Omental fat pad (tissue), 4 donors: ENCODE measurements around the gene PKD2L2. TPM values are rescaled to one million over a fixed set of nuclear protein-coding genes. Genes with fewer than 3 reads are reported as not detected.

Source experiments
- ATAC-seq: fragments of 150-250 bp; one replicate; pipeline ENCODE4 v1.9.1; 2016; ENCODE audit warnings: mild to moderate bottlenecking, moderate library complexity; ENCODE audit not compliant: low FRiP score
- DNase-seq: peaks from one replicate; pipeline ENCODE4 v3.0.0-alpha.2; 2019; ENCODE audit warnings: low spot score
- total RNA-seq, 4 donors: library from RNA; depleted of rRNA; stranded (reverse); fragments of >200 nt; gene quantifications; one replicate each; pipeline ENCODE4 v1.1.0, GENCODE V29; 2016
- TF ChIP-seq, protein P1 (sequence below), 3 donors: fragments of 450-650 bp; IDR thresholded peaks; one replicate each; pipeline ENCODE4 v1.5.1; 2016 to 2017; ENCODE audit warnings: antibody characterized with exemption in 3 of 3, mild to moderate bottlenecking in 3 of 3, moderate library complexity in 2 of 3

The PKD2L2 gene
- total RNA-seq, 4 donors from 2014 or later, result not detected

DNA sequence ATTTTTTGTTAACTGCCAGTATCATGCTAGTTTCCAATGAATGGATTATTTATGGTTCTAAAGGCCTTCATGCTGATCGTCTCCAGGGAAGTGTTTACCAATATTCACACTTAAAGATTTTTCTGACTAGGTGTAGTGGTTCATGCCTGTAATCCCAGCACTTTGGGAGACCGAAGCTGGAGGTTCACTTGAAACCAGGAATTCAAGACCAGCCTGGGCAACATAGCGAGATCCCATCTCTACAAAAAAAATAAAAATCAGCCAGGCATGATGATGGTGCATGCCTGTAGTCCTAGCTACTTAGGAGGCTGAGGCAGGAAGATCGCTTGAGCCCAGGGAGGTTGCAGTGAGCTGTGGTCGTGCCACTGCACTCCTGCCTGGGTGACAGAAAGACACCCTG lies 100.2 kb downstream of the PKD2L2 start:
- TF ChIP-seq, protein P1, sequence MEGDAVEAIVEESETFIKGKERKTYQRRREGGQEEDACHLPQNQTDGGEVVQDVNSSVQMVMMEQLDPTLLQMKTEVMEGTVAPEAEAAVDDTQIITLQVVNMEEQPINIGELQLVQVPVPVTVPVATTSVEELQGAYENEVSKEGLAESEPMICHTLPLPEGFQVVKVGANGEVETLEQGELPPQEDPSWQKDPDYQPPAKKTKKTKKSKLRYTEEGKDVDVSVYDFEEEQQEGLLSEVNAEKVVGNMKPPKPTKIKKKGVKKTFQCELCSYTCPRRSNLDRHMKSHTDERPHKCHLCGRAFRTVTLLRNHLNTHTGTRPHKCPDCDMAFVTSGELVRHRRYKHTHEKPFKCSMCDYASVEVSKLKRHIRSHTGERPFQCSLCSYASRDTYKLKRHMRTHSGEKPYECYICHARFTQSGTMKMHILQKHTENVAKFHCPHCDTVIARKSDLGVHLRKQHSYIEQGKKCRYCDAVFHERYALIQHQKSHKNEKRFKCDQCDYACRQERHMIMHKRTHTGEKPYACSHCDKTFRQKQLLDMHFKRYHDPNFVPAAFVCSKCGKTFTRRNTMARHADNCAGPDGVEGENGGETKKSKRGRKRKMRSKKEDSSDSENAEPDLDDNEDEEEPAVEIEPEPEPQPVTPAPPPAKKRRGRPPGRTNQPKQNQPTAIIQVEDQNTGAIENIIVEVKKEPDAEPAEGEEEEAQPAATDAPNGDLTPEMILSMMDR (IDR thresholded peaks at IDR 0.05), result no peak
- no peak for ATAC-seq
- DNase-seq, result no peak

Other genes with a start within 250 kb of the PKD2L2 start
- gene KLHL3, start 153.4 kb upstream of the PKD2L2 start, total RNA-seq, result 1 to 10 TPM; 1.8 to 9.8 (median 4.0) TPM
- gene HNRNPA0, start 135.1 kb upstream of the PKD2L2 start, total RNA-seq, result 10 to 100 TPM in 3 of 4 donors, 1 to 10 TPM in 1; 9.7 to 16.9 (median 12.8) TPM
- 10 to 100 TPM in 1 of 4 donors, 1 to 10 TPM in 2, not detected in 1; 3.2 to 15.8 (median 4.1) TPM for gene MYOT, start 21.6 kb upstream of the PKD2L2 start, total RNA-seq
- gene FAM13B, start 143.6 kb downstream of the PKD2L2 start, total RNA-seq, result 10 to 100 TPM; 30.0 to 37.1 (median 33.6) TPM
- not detected for gene WNT8A, start 194.6 kb downstream of the PKD2L2 start, total RNA-seq
- 1 to 10 TPM in 1 of 4 donors, under 1 TPM in 2, not detected in 1; 0.36 to 2.3 (median 0.75) TPM for gene NME5, start 250.0 kb downstream of the PKD2L2 start, total RNA-seq